Measurements from ENCODE around the gene ASB18.

The ASB18 gene

GRCh38 chr2:236200378-236200777, 63.8 kb downstream of the ASB18 start:
- DNase-seq: no peak

DNA sequence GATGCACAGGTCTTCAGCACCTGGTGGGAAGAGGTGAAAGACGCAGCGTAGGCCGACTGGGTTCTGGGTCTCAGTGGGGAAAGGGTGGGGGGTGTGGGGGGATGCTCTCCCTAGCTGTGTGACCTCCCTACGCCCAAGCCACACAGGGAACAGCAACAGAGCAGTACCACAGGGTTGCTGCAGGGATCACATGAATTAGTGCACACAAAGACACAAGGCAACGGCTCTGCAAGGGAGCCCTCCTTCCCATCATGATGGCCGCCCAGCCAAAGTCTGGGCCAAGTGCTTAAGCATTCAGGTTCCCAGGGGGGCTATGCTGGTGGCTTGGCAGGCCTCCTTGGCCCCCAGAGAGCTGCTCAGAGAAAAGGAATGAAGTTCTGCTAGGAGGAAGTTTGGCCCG, 67.8 kb downstream of the ASB18 start:
- DNase-seq: no peak

- DNase-seq: no peak
Observed at GRCh38 chr2:236195726-236196125, 68.5 kb downstream of the ASB18 start.

- DNase-seq: no peak
Observed at GRCh38 chr2:236194786-236195185, 69.4 kb downstream of the ASB18 start.

DNA sequence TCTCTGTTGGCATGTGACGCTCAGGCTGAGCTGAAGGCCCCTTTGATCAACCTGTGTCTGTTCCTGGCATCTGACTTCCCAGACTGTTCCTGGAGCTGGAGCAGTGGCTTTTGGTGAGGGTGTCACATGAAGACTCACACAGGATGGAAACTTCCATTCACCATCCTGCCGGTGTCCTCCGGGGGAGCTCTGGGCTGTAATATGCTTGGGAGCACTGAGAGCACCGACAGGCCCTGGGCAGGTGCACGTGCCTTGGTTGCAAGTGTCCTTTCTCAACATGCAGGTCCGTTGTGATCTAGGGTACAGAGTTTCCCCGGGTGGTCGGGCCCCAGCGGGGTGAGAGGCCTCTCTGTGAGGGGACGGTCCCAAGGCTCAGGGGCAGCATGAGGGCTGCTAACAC, 71.2 kb downstream of the ASB18 start:
- no peak for DNase-seq

GRCh38 chr2:236190674-236191073, 73.5 kb downstream of the ASB18 start:
- DNase-seq: no peak

DNA sequence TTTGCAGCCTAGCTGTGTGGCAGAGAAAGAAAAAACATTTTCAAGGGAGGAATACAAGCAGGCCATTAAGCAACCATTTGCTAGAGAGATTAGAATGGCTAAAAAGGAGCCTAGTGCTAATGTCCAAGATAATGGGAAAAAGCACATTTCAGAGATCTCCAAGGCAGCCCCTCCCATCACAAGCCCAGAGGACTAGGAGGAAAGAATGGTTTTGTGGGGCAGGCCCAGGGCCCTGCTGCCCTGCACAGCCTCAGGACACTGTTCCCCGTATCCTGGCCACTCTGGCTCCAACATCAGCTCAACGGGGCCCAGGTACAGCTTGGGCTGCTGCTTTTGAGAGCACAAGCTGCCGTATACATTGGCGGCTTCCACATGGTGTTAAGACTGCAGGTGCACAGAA, 79.5 kb downstream of the ASB18 start:
- no peak for DNase-seq

DNA sequence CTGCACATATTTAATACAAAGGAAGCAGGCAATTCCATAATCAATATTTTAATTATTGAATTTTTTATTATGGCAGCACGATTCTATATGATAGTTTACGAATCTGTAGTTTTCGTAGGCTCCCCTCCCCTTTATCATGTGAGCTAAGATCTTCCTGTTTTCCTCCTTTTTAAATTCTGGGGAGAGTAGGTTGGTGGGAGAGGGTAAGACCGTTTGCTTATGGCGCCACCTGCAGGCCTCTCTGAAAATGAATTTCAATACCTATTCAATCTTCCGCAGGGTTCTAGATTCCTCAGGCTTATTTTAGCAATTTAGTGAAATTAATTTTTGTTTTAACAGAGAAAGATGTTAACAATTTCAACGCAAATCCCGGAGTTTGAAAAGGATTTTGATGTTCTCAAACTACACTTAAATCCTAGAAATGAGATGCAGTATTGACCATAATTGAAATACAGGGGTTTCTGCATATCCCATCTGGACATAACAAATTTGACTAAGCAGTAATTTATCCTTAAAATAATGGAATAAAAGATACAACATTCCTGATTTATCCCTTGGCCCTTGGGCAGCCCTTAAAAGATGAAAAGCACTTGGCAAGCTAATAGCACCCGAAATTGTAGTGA, 83.3 kb downstream of the ASB18 start:
- peak; percentile 48 for DNase-seq

DNA sequence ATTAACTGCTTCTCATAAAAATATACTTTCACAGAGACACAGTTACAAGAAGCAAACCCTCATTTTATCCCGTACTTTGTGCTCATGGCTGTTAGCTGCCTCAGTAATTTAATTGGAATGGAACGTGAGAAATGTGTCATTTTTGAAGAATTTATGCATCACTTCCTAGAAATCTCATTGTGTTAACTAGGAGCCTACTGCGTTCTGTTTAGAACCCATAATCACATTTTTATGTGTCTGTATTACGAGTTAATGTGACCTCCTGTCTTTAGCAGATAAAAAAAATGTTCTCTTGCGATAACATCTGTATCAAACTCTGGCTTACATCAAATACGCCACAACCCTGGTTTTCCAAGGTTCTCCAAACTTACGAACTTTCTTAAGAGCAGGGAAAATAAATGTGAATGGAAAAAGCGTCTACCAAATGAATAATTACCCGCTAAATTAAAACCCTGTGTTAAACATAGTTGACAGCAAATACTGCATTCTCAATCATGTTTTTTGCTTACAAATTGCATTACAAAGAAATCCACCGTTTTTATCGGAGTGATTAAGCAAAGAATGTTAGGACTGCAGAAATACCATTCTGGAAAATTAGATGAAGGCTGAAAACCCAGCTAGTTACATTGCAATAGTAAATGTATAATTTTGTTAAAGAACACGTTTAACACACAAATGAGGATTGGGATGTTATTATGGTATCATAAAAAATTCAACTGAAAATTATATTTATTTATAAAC, 84.0 kb downstream of the ASB18 start:
- no peak for DNase-seq

DNA sequence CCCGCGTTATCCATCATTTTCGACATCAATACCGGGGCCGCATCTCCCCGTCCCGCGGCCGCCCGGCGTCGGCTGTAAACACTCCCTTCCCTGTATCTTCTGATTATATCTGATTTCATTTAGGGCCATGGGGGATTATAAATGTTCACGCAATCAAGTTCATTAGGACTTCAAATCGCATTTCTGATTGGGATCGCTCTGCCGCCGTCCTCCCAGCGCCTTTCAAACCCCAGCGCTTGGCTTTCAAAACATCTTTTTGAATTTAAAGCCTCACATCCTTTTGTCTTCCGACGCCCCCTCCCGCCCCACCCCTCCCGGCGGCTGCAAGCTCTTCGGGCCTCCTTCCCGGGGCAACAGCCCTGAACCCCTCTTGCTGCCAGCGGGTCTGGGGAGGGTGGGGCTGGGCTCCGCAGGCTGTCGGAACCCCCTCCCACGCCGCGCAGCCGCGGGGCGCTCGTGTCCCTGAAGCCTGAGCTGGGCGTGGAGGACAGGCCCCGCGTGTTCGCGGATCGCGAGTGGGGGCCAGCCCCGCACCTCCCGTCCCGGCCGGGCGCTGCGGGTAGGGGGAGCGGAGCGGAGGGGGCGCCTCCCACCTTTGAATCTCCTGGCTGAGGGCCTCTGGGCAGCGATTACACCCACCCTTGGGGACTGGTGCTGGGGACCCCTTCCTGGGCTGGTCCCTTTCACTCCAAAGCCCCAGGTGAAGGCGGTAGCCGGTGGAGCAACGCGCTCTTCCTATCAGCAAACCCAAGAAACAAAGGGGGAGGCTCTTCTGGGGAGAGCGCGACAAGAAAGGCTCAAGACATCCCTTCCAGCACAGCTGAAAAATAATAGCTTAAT, 84.8 kb downstream of the ASB18 start:
- no peak for DNase-seq

GRCh38 chr2:236178890-236179235, 85.3 kb downstream of the ASB18 start:
- no peak for DNase-seq

GRCh38 chr2:236177967-236178889, 86.0 kb downstream of the ASB18 start:
- DNase-seq: no peak

DNA sequence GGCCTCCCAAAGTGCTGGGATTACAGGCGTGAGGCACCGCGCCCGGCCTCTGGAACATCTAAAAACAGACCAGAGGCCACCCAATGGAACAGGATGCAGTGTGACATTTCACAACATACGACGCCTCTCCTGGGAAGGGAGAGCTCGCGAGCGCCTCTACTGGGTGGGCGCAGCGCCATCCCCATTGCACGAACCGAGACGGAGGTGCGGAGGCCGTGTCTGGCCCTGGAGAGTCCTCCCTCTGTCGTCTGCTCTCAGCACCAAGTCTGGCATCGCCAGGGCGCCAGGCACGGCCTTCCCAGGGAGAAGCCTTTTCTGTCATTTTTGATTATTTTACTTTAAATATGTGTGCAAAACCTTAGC, 86.6 kb downstream of the ASB18 start:
- no peak for DNase-seq

DNA sequence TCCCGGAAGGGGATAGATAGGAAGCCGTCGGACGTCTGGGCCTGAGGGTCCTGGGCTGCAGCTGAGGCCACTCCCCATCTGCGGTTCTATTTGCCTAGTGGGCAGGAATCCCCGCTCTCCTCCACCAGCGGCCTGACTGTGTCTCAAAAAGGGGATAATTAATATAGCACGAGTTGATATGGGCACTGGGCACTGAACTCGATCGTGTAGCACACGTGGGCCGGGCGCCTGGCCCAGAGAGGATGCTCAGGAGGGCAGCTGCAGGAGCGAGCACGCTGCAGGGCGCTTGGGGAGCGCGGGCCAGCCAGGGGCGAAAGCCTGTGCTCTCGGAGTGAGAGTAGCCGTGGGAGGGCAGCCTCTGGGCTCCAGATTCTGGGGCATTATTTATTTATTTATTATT, 87.3 kb downstream of the ASB18 start:
- DNase-seq: no peak

- DNase-seq: no peak
Observed at GRCh38 chr2:236176417-236176816, 87.8 kb downstream of the ASB18 start.

DNA sequence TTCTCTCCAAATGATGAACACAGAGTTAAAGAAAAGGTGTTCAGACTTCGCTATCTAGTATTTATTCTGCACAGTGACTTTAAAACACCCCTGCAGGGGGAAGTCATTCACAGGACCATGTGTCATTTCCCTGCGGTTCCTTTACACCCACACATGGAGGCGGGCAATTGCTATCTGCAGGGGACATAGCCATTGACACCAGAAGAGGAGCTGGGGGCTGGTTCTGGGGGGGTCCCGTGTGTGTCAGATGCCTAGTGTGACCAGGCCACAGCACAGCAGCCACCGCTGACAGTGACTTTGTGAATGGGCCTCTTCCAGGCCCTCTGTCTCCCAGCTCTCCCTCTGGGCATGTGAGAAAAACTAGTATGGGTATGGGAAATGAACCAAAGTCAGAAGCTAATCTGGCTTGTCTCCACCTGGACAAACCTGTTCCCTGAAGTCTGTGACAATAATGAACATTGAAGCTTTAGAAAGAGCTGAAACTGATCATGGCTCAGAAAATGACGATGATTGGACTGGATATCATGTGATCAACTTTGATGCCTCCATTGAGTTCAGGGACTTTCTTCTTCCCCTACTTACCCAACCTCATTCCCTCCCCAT, 88.6 kb downstream of the ASB18 start:
- DNase-seq: no peak

- no peak for DNase-seq
Observed at GRCh38 chr2:236173729-236174607, 90.2 kb downstream of the ASB18 start.

- no peak for DNase-seq
Observed at GRCh38 chr2:236173036-236173728, 91.0 kb downstream of the ASB18 start.

GRCh38 chr2:236172255-236173035, 91.8 kb downstream of the ASB18 start:
- no peak for DNase-seq

- no peak for DNase-seq
Observed at GRCh38 chr2:236171680-236172254, 92.4 kb downstream of the ASB18 start.

Measured in NCI-H2171 treated with DMSO at 0.1 percent for 48 hours (cell line).